ENCODE results near the gene EMP2. TPM values are rescaled to one million over a fixed set of nuclear protein-coding genes. Genes with fewer than 3 reads are reported as not detected.

The EMP2 gene
- total RNA-seq, 5 donors from 2014 or later (not counting 1 experiment from before 2014, with no cell fraction given) = 0.30 to 0.98 (median 0.61) TPM; not detected in 2

DNA sequence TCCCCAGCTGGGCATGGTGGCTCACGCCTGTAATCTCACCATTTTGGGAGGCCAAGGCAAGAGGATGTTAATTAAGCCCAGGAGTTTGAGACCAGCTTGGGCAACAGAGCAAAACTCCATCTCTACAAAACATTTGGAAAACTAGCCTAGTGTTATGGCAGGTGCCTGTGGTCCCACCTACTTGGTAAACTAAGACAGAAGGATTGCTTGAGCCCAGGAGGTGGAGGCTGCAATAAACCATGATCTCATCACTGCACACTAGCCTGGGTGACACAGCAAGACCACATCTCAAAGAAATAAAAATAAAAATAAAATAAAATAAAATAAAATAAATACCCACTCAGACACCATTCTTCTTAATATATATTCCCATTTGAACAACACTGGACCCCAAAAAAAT, 32.0 kb downstream of the EMP2 start:
- no peak for ATAC-seq (replicated peaks in 1 of 4)
- Mint-ChIP-seq H3K36me3 (no peaks in the 10 kb centered on the region), H3K4me3 (no peak overlapping the region), H3K27ac (no peak overlapping the region), H3K4me1 (peaks cover 7 to 10% (median 8%) of the 10 kb centered on the region in 3 donors), H3K27me3 (peaks cover 13 to 20% of the 10 kb centered on the region in 2 donors), H3K9me3 (peaks cover 10 to 12% (median 11%) of the 10 kb centered on the region in 3 donors)
- Histone ChIP-seq H3K4me1 (ENCODE audit: control insufficient read depth in 1 of 2, extremely low read depth in 1 of 2, insufficient read depth in 2 of 2, low read length in 2 of 2) (no peaks in the 10 kb centered on the region), H3K27me3 (replicated peaks in 1 of 2; ENCODE audit: control insufficient read depth in 2 of 2, extremely low read depth in 1 of 2, insufficient read depth in 2 of 2, low read length in 1 of 2) (peaks cover 0 to 16% of the 10 kb centered on the region in 2 experiments), H3K9me3 (no peaks in the 10 kb centered on the region), H3K27ac (ENCODE audit: low read length) (no peak overlapping the region), H3K36me3 (ENCODE audit: control insufficient read depth in 2 of 2, extremely low read depth in 1 of 2, insufficient read depth in 1 of 2, low read length in 1 of 2) (no peaks in the 10 kb centered on the region), H3K4me3 (ENCODE audit: control insufficient read depth in 1 of 2, extremely low read depth in 1 of 2, low read length in 1 of 2) (no peak overlapping the region)
- DNase-seq = no peak
- no CpG with 5 or more reads among the region's 1 CpG for WGBS (ENCODE audit: insufficient coverage)
- POLR2A ChIA-PET = no interaction called here
- CTCF ChIA-PET = interaction anchor here in 1 of 2 donors (0.5 kb wide), 1 partner anchor 38 kb away, joined by 6 read pairs; no protein-coding TSS in a partner anchor

DNA sequence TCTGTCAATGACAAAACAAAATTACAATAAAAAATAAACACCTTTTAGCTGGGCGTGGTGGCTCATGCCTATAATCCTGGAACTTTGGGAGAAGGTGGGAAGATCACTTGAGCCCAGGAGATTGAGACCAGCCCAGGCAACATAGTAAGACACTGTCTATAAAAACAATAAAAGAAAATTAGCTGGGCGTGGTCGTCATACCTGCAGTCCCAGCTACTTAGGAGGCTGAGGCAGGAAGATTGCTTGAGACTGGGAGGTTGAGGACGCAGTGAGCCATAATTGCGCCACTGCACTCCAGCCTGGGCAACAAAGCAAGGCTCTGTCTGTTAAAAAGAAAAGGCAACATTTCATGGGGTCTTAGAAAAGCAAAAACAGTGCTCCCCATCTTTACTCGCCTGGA, 32.7 kb downstream of the EMP2 start:
- Mint-ChIP-seq H3K4me1 (peaks cover under 1 to 3% (median 1%) of the 10 kb centered on the region in 3 donors), H3K9me3 (peaks cover 10 to 12% (median 11%) of the 10 kb centered on the region in 3 donors), H3K4me3 (no peak overlapping the region), H3K27ac (no peak overlapping the region), H3K36me3 (no peaks in the 10 kb centered on the region), H3K27me3 (peaks cover 13 to 17% of the 10 kb centered on the region in 2 donors)
- peaks cover 0 to 12% of the 10 kb centered on the region in 2 experiments for H3K27me3 ChIP-seq (replicated peaks in 1 of 2; ENCODE audit: control insufficient read depth in 2 of 2, extremely low read depth in 1 of 2, insufficient read depth in 2 of 2, low read length in 1 of 2)
- H3K27ac ChIP-seq (ENCODE audit: low read length) = no peak overlapping the region
- WGBS (ENCODE audit: insufficient coverage) = 90% methylated on average over 3 of the region's 6 CpGs
- no peaks in the 10 kb centered on the region for H3K36me3 ChIP-seq (ENCODE audit: control insufficient read depth in 2 of 2, extremely low read depth in 1 of 2, insufficient read depth in 1 of 2, low read length in 1 of 2)
- no peaks in the 10 kb centered on the region for H3K4me1 ChIP-seq (ENCODE audit: control insufficient read depth in 1 of 2, extremely low read depth in 1 of 2, insufficient read depth in 2 of 2, low read length in 2 of 2)
- H3K9me3 ChIP-seq = no peaks in the 10 kb centered on the region
- CTCF ChIA-PET = no interaction called here
- H3K4me3 ChIP-seq (ENCODE audit: control insufficient read depth in 1 of 2, extremely low read depth in 1 of 2, low read length in 1 of 2) = no peak overlapping the region
- POLR2A ChIA-PET = no interaction called here
- no peak for ATAC-seq (replicated peaks in 1 of 4)
- no peak for DNase-seq

DNA sequence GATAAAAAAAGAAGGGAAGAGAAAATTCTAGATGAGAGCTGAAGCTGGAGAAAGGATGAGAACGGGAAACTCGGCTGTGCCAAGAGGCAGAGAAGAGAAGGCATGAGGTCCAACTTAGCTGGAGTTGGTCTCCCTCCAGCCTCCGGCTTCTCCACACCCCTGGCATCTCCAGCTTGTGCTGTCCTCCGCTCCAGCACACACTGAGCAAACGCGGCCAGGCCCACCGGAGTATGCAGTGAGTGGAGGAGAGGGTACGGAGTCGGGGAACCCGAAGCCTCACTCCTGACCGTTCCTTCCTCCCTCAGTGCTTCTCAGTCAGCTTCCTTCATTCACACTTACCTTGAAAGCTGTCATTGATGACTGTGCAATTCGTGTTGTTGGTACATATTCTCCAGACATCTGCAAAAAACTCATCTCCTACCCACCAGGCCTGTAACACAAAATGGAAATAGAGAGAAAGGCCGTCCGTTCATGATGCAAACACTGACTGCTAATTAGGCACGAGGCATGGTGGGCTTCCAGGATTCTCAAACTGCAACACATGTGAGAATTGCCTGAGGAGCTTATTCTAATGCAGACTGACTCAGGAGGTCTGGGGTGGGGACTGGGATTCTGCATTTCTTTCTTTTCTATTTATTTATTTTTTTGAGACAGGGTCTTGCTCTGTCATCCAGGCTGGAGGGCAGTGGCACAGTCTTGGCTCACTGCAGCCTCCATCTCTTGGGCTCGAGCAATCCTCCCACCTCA, 37.0 kb downstream of the EMP2 start:
- DNase-seq (no peak), ATAC-seq (replicated peaks in 1 of 4) (no peak)
- CTCF ChIA-PET = interaction anchor here in 1 of 2 donors (0.5 kb wide), 1 partner anchor 1766 kb away, joined by 5 read pairs; no protein-coding TSS in a partner anchor
- Mint-ChIP-seq H3K9me3 (peaks cover 4% of the 10 kb centered on the region in 3 donors), H3K27me3 (peaks cover 10 to 11% of the 10 kb centered on the region in 2 donors), H3K4me1 (no peaks in the 10 kb centered on the region), H3K27ac (no peak overlapping the region), H3K4me3 (no peak overlapping the region), H3K36me3 (no peaks in the 10 kb centered on the region)
- POLR2A ChIA-PET = no interaction called here
- H3K27me3 ChIP-seq (replicated peaks in 1 of 2; ENCODE audit: control insufficient read depth in 2 of 2, extremely low read depth in 1 of 2, insufficient read depth in 2 of 2, low read length in 1 of 2) = peaks cover 0 to 12% of the 10 kb centered on the region in 2 experiments
- H3K27ac ChIP-seq (ENCODE audit: low read length) = no peak overlapping the region
- H3K4me1 ChIP-seq (ENCODE audit: control insufficient read depth in 1 of 2, extremely low read depth in 1 of 2, insufficient read depth in 2 of 2, low read length in 2 of 2) = no peaks in the 10 kb centered on the region
- no CpG with 5 or more reads among the region's 16 CpGs for WGBS (ENCODE audit: insufficient coverage)
- no peaks in the 10 kb centered on the region for H3K9me3 ChIP-seq
- H3K4me3 ChIP-seq (ENCODE audit: control insufficient read depth in 1 of 2, extremely low read depth in 1 of 2, low read length in 1 of 2) = no peak overlapping the region
- no peaks in the 10 kb centered on the region for H3K36me3 ChIP-seq (ENCODE audit: control insufficient read depth in 2 of 2, extremely low read depth in 1 of 2, insufficient read depth in 1 of 2, low read length in 1 of 2)

DNA sequence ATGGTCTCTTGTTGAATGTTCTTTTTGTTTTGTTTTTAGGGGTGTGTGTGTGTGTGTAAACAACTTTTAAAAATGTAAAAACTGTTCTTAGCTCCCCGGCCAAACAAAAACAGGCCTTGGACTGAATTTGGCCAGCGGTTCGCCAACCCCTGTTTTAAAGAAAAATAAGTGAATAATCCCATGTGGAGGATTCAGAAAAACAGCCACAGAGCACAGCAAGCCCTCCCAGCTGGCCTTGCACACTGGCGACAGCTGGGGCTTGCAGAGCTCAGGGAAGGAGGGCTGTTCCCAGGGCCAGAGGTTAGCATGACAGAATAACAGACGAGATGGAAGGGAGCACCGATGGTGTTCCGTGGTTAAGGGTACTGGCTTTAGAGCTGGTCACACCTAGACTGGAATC, 39.0 kb downstream of the EMP2 start:
- DNase-seq (no peak), ATAC-seq (replicated peaks in 1 of 4) (no peak)
- H3K9me3 ChIP-seq = no peaks in the 10 kb centered on the region
- no peak overlapping the region for H3K4me3 ChIP-seq (ENCODE audit: control insufficient read depth in 1 of 2, extremely low read depth in 1 of 2, low read length in 1 of 2)
- CTCF ChIA-PET = no interaction called here
- no peak overlapping the region for H3K27ac Mint-ChIP-seq
- WGBS (ENCODE audit: insufficient coverage) = 93% methylated on average over 4 of the region's 7 CpGs
- no peak overlapping the region for H3K27ac ChIP-seq (ENCODE audit: low read length)
- H3K27me3 Mint-ChIP-seq = peaks cover 3 to 10% of the 10 kb centered on the region in 2 donors
- no peaks in the 10 kb centered on the region for H3K36me3 Mint-ChIP-seq
- no peaks in the 10 kb centered on the region for H3K4me1 Mint-ChIP-seq
- no peaks in the 10 kb centered on the region for H3K36me3 ChIP-seq (ENCODE audit: control insufficient read depth in 2 of 2, extremely low read depth in 1 of 2, insufficient read depth in 1 of 2, low read length in 1 of 2)
- no peak overlapping the region for H3K4me3 Mint-ChIP-seq
- H3K4me1 ChIP-seq (ENCODE audit: control insufficient read depth in 1 of 2, extremely low read depth in 1 of 2, insufficient read depth in 2 of 2, low read length in 2 of 2) = no peaks in the 10 kb centered on the region
- H3K9me3 Mint-ChIP-seq = no peaks in the 10 kb centered on the region
- H3K27me3 ChIP-seq (replicated peaks in 1 of 2; ENCODE audit: control insufficient read depth in 2 of 2, extremely low read depth in 1 of 2, insufficient read depth in 2 of 2, low read length in 1 of 2) = peaks cover 0 to 6% of the 10 kb centered on the region in 2 experiments
- POLR2A ChIA-PET = no interaction called here

DNA sequence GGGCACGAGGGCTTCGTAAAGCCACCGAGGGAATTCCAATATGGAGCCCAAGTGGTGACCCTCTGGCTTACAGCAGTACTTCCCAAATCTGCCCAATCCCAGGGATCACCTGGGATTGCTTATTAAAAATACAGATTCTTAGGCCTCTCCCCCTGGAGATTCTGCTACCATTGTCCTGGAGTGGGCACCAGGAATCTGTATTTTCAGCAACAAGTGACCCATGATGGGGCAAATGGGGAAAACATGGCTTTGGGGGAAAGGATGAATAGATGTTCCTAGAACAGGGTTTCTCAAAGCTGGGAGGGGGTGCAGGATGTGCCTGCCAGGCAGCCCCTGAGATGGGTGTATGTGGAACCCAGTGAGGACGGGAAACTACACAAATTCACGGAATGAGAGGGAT, 40.6 kb downstream of the EMP2 start:
- DNase-seq (no peak), ATAC-seq (replicated peaks in 1 of 4) (no peak)
- H3K27ac Mint-ChIP-seq = no peak overlapping the region
- H3K27me3 Mint-ChIP-seq = peaks cover 0 to 8% of the 10 kb centered on the region in 2 donors
- Histone ChIP-seq H3K9me3 (no peaks in the 10 kb centered on the region), H3K27ac (ENCODE audit: low read length) (no peak overlapping the region), H3K36me3 (ENCODE audit: control insufficient read depth in 2 of 2, extremely low read depth in 1 of 2, insufficient read depth in 1 of 2, low read length in 1 of 2) (no peaks in the 10 kb centered on the region), H3K4me3 (ENCODE audit: control insufficient read depth in 1 of 2, extremely low read depth in 1 of 2, low read length in 1 of 2) (no peak overlapping the region), H3K4me1 (ENCODE audit: control insufficient read depth in 1 of 2, extremely low read depth in 1 of 2, insufficient read depth in 2 of 2, low read length in 2 of 2) (no peaks in the 10 kb centered on the region), H3K27me3 (replicated peaks in 1 of 2; ENCODE audit: control insufficient read depth in 2 of 2, extremely low read depth in 1 of 2, insufficient read depth in 2 of 2, low read length in 1 of 2) (peaks cover 0 to 7% of the 10 kb centered on the region in 2 experiments)
- H3K36me3 Mint-ChIP-seq = no peaks in the 10 kb centered on the region
- ChIA-PET POLR2A (no interaction called here), CTCF (no interaction called here)
- no peaks in the 10 kb centered on the region for H3K9me3 Mint-ChIP-seq
- no peaks in the 10 kb centered on the region for H3K4me1 Mint-ChIP-seq
- no peak overlapping the region for H3K4me3 Mint-ChIP-seq
- 98% methylated on average over 5 of the region's 5 CpGs for WGBS (ENCODE audit: insufficient coverage)

DNA sequence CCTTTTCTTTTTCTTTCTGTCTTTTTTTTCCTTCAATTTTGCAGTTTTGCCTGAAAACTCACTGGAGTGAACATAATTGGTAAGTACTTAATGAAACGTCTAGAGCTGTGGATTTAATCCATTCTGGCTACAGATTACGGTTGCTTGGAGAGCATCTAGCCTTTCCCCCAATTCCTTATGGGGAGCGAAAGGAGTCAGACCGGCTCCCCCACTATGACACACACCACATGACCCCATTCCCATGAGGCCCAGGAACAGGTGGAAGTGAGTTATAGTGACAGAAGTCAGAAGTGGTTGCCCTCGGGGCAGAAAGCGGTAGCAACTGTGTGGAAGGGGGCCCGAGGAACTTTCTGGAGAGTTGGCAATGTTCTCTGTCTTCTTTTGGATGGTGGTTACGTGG, 41.2 kb downstream of the EMP2 start:
- Histone ChIP-seq H3K4me1 (ENCODE audit: control insufficient read depth in 1 of 2, extremely low read depth in 1 of 2, insufficient read depth in 2 of 2, low read length in 2 of 2) (no peaks in the 10 kb centered on the region), H3K27ac (ENCODE audit: low read length) (no peak overlapping the region), H3K9me3 (no peaks in the 10 kb centered on the region), H3K36me3 (ENCODE audit: control insufficient read depth in 2 of 2, extremely low read depth in 1 of 2, insufficient read depth in 1 of 2, low read length in 1 of 2) (no peaks in the 10 kb centered on the region), H3K27me3 (replicated peaks in 1 of 2; ENCODE audit: control insufficient read depth in 2 of 2, extremely low read depth in 1 of 2, insufficient read depth in 2 of 2, low read length in 1 of 2) (peaks cover 0 to 7% of the 10 kb centered on the region in 2 experiments), H3K4me3 (ENCODE audit: control insufficient read depth in 1 of 2, extremely low read depth in 1 of 2, low read length in 1 of 2) (no peak overlapping the region)
- no peaks in the 10 kb centered on the region for H3K4me1 Mint-ChIP-seq
- WGBS (ENCODE audit: insufficient coverage) = no CpG with 5 or more reads among the region's 8 CpGs
- H3K36me3 Mint-ChIP-seq = no peaks in the 10 kb centered on the region
- DNase-seq (no peak), ATAC-seq (replicated peaks in 1 of 4) (no peak)
- ChIA-PET POLR2A (no interaction called here), CTCF (no interaction called here)
- H3K27ac Mint-ChIP-seq = no peak overlapping the region
- H3K9me3 Mint-ChIP-seq = no peaks in the 10 kb centered on the region
- peaks cover 0 to 8% of the 10 kb centered on the region in 2 donors for H3K27me3 Mint-ChIP-seq
- no peak overlapping the region for H3K4me3 Mint-ChIP-seq
